IPS-18a (cell line): ENCODE data around the gene NHEJ1.
A peak's percentile ranks its signal among the peaks of the same experiment; 100 is the strongest.

Source experiments
- H3K27ac ChIP-seq: one replicate; pipeline ENCODE4 v1.5.1; 2013; ENCODE audit warnings: low read length
- H3K27me3 ChIP-seq: one replicate; pipeline ENCODE4 v1.6.1; 2013; ENCODE audit warnings: mild to moderate bottlenecking, low read length; ENCODE audit not compliant: control insufficient read depth, insufficient read depth
- H3K36me3 ChIP-seq: one replicate; pipeline ENCODE4 v1.6.1; 2013; ENCODE audit warnings: low read depth, low read length; ENCODE audit not compliant: control insufficient read depth
- H3K4me1 ChIP-seq: one replicate; pipeline ENCODE4 v1.6.1; 2013; ENCODE audit warnings: low read depth, low read length; ENCODE audit not compliant: control insufficient read depth
- H3K4me3 ChIP-seq: one replicate; pipeline ENCODE4 v1.5.1; 2013; ENCODE audit warnings: low read length
- H3K9ac ChIP-seq: one replicate; pipeline ENCODE4 v1.6.1; 2013; ENCODE audit warnings: mild to moderate bottlenecking, low read length, moderate library complexity
- H3K9me3 ChIP-seq: one replicate; pipeline ENCODE4 v1.6.1; 2013; ENCODE audit warnings: low read depth, low read length; ENCODE audit not compliant: control insufficient read depth

Gene NHEJ1

DNA sequence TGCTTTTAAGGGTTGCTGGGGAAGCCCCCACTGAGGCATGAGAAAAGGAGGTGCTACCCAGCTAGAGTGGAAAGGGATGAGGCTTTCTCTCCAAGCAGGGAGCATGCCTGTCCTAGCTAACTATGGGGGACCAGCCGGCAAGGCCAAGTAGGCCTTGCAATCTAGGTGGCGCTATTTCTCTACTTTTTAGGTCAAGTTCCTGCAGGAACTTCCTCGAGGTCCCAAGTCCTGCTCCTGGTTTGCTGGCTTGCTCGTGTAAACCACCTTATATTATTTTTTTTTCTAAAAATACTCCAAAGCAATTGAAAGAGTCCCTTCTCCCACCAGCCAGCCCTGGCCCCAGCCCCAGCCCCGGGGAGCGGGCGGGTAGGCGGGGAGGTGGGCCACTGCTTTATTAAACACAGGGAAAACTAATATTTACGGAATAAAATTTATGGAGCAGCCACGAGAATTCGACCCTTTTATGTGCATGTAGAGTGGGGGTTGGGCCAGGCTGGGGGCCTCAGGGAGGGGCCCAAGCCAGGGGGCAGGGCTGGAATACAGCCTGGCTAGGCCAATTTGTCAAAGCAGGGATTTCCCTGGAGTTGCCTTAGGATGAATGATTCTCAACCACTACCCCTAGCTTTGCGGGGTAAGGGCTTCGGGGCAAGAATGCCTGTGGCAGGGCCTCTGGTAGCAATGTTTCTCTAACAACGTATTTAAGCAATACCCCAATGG, 87.0 kb downstream of the NHEJ1 start:
- no peak overlapping the region for H3K9ac ChIP-seq

DNA sequence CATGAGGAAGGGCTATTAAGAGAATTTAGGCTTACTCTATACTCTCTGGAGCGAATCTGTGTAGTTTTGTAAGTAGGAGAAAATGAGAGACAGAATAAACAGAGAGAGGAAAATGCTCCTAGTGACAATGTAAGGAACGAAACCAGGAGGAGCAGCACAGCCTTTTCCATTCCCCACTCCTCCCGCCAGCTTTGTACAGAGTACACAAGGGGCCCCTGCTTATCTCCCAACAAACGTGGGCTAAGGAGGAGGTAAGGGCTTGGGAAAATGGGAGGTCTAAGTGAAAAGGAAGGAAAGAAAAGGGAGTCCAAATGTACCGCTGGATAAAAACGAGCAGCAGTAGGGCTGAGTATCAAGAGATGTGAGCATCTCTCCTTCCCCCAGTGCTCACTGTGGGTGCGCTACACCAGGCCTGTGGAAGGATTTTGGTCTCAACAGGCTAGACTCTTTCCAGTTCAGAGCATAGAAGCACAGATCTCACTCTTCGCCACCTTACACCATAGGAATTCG, 87.8 kb downstream of the NHEJ1 start:
- no peak overlapping the region for H3K9ac ChIP-seq
- no peak overlapping the region for H3K27ac ChIP-seq
- no peak overlapping the region for H3K4me3 ChIP-seq
- H3K36me3 ChIP-seq: peaks cover 12% of the 10 kb centered on the region
- peaks cover 6% of the 10 kb centered on the region for H3K4me1 ChIP-seq
- H3K9me3 ChIP-seq: no peaks in the 10 kb centered on the region
- no peaks in the 10 kb centered on the region for H3K27me3 ChIP-seq

More for the DNA sequence above, 87.0 kb downstream of the NHEJ1 start:
- Histone ChIP-seq H3K27me3 (no peaks in the 10 kb centered on the region), H3K9me3 (no peaks in the 10 kb centered on the region), H3K36me3 (peaks cover 12% of the 10 kb centered on the region), H3K4me3 (no peak overlapping the region), H3K27ac (no peak overlapping the region), H3K4me1 (peaks cover 6% of the 10 kb centered on the region)

DNA sequence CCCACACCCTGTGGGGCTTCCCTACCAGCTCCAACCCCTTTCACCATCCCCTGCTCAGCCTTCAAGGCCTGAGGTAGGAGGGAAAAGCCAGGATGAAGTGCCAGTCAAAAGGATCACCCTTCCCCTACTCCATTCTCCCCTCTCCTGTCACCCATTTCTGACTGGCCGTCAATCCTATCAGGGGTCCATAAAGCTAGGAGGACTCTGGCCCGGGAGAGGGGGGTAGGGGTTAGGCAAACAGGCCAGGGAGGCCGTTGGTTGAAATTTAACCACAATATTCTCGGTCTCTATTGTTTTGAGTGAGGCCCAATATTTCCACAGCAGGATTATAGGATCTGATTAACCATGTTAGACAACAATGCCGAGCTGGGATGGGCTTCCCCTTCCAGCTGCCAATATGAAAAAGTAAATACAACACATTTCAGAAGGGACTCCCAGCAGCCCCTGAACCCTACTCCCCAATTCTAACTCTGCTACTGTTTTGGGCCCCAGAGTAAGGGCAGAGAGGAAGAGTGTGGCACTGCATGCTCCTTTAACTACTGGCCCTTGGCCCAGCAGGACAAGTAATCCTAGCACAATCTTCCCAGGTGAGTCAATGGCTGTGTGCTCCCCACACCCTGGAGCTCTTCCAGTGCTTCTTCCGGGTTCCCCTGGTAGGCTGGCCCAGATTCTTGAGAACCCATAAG, 89.3 kb downstream of the NHEJ1 start:
- Histone ChIP-seq H3K27ac (no peak overlapping the region), H3K4me3 (no peak overlapping the region), H3K9ac (no peak overlapping the region)

DNA sequence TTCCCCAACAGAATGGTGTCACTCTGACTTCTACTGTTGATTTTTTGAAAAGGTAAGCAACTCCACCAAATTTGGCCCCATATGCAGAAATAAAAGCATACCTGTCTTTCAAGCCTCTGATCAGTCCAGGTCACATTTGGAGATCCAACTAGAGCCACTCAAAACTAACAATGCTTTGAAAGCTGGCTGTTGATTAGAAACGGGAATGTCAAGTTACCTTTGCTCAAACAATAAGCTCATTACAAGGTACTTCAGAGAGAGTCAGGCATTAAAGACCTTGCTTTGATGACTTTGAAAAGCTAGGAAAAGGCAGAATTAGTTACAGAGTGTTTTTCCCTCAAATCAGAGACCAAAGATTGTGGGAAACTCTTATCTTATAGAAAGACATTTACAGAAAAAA, 95.1 kb downstream of the NHEJ1 start:
- H3K27ac ChIP-seq: no peak overlapping the region
- H3K9ac ChIP-seq: no peak overlapping the region
- H3K27me3 ChIP-seq: peaks cover 51% of the 10 kb centered on the region
- H3K4me1 ChIP-seq: no peaks in the 10 kb centered on the region
- H3K4me3 ChIP-seq: no peak overlapping the region
- no peaks in the 10 kb centered on the region for H3K9me3 ChIP-seq
- H3K36me3 ChIP-seq: no peaks in the 10 kb centered on the region

More for the DNA sequence above, 89.3 kb downstream of the NHEJ1 start:
- Histone ChIP-seq H3K9me3 (no peaks in the 10 kb centered on the region), H3K27me3 (no peaks in the 10 kb centered on the region), H3K36me3 (peaks cover 4% of the 10 kb centered on the region), H3K4me1 (peaks cover 6% of the 10 kb centered on the region)

DNA sequence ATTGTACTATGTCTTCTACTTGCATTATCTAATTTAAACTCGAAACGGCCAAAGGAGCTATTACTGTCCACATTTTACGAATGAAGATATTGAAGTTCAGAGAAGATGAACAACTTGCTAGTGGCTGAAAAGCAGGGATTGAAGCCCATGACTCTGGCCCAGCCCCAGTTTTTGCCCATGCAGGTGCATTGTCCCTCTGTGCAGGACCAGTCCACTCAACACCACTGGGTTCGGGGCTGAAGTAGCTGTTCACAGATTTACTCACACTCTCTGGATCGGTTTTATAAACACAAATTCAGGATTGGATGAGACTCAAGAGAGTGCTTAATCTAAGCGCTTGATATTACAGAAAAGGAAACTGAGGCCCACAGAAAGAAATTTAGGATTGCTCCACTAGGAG, 98.5 kb downstream of the NHEJ1 start:
- peaks cover 85% of the 10 kb centered on the region for H3K27me3 ChIP-seq
- H3K27ac ChIP-seq: no peak overlapping the region
- no peaks in the 10 kb centered on the region for H3K36me3 ChIP-seq
- H3K9me3 ChIP-seq: no peaks in the 10 kb centered on the region
- no peak overlapping the region for H3K9ac ChIP-seq
- no peak overlapping the region for H3K4me3 ChIP-seq
- no peaks in the 10 kb centered on the region for H3K4me1 ChIP-seq

DNA sequence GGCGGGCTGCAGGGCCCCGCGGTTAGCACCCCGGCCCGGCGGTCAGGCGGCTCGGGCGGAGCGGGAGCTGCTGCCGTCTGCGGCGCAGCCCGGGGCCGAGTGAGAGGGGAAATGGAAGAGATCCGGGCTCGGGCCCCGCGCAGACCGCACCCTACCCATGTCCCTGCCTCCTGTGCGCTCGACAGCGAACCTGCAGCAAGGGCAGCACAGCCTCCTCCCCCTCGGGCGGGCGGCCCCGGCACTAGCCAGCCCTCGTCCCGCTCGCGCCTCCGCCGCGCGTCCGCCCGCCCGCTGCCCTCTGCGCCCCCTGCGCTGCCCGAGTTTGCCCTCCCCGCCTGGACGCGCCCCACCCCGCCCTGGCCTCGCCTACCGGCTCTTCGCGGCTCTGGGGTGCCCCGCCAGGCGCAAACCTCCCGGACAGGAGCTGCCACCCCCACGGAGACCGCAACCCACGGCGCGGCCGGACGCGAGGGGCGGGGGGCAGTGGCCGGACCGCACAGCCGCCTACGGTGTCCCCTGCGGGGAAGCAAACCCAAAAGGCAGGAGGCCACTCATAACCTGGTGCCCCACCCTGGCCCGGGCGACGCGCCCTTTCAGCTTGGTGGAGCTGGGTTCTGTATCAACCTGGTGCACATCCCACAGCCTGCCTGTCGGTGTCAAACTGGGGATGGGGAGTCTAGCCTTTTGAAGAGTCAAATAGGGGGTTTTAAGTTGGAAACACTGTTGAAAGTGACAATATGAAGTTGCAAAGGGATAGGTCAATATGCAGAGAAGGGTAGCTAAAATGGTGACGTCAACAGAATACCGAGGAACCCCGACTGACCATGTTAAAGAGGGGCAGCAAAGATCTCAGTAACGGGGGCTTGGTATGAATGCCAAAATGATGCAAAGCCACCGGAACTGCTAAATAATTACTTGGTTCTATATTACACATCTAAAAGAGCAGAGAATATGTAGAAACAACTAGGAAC, 99.5 kb downstream of the NHEJ1 start, which contains the start of gene IHH:
Gene IHH (minus strand): TSS at position 101 of the 971 bp plus-strand sequence. CDS start 454 bp downstream, outside the sequence.
- H3K4me3 ChIP-seq: peak within 1 kb of the TSS; percentile 19
- peaks cover 95% of the 10 kb centered on the region for H3K27me3 ChIP-seq

DNA sequence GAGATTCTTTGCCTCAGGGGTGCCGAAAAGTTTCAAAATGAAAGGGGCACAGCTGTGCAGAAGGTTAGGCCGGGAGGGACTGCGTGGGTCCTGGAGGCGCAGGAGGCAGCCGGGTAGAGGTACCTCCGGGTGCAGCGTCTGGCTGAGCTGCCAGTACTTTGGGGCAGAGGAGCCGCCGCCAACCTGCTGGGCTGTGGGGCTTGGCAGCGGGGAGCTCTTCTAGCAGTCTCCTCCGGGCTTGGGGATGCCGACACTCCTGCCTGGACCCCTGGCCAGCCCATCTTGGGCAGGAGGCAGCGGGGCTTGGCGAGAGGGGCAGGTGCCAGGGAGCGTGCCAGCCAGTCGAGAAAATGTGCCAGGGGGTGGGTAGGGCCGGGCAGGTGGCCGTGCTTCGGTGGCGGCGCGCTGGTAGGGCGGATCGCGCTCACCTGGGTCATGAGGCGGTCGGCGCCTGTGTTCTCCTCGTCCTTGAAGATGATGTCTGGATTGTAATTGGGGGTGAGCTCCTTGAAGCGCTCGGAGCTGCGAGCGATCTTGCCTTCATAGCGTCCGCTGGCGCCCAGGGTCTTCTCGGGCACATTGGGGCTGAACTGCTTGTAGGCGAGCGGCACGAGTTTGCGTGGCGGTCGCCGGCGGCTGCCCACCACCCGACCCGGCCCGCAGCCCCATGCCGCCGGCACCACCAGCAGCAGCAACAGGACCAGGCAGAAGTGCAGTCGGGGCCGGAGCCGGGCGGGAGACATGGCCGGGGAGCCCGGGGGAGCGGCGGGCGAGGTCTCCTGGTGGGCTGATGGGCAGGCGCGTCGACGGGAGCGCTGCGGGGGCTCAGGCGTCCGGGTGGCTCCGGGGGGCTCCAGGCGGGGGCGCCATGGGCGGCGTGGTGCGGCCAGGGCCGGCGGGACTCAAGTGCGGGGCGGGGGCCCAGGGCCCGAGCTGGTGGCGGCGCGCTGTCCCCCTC, 100.6 kb downstream of the NHEJ1 start:
- Histone ChIP-seq H3K27ac (no peak overlapping the region), H3K9ac (no peak overlapping the region), H3K9me3 (no peaks in the 10 kb centered on the region), H3K4me1 (no peaks in the 10 kb centered on the region), H3K36me3 (no peaks in the 10 kb centered on the region), H3K27me3 (peaks cover 99% of the 10 kb centered on the region), H3K4me3 (no peak overlapping the region)

More for the DNA sequence above, 99.5 kb downstream of the NHEJ1 start, which contains the start of gene IHH:
- Histone ChIP-seq H3K4me1 (no peaks in the 10 kb centered on the region), H3K27ac (no peak within 1 kb of the TSS), H3K9ac (no peak within 1 kb of the TSS), H3K9me3 (no peaks in the 10 kb centered on the region), H3K36me3 (no peaks in the 10 kb centered on the region)

DNA sequence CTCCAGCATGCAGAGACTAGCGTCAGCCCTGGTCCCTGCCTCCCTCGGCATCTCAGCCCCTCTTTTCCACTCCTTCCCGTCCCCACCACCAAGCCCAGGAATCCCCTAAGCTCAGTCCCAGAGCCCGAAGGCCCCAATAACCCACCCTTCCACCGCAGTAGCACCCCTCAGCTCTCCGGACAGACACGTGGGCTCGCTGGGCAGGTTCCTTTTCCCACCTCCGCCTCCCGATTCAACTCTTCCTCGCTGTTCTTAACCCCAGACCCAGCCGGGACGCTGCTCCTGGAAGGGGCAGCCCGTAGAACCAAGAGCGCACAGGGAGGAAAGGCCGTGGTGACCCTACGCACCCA, 101.3 kb downstream of the NHEJ1 start:
- Histone ChIP-seq H3K27ac (no peak overlapping the region), H3K27me3 (peaks cover 99% of the 10 kb centered on the region), H3K4me3 (no peak overlapping the region), H3K4me1 (no peaks in the 10 kb centered on the region), H3K9me3 (no peaks in the 10 kb centered on the region), H3K9ac (no peak overlapping the region), H3K36me3 (no peaks in the 10 kb centered on the region)

DNA sequence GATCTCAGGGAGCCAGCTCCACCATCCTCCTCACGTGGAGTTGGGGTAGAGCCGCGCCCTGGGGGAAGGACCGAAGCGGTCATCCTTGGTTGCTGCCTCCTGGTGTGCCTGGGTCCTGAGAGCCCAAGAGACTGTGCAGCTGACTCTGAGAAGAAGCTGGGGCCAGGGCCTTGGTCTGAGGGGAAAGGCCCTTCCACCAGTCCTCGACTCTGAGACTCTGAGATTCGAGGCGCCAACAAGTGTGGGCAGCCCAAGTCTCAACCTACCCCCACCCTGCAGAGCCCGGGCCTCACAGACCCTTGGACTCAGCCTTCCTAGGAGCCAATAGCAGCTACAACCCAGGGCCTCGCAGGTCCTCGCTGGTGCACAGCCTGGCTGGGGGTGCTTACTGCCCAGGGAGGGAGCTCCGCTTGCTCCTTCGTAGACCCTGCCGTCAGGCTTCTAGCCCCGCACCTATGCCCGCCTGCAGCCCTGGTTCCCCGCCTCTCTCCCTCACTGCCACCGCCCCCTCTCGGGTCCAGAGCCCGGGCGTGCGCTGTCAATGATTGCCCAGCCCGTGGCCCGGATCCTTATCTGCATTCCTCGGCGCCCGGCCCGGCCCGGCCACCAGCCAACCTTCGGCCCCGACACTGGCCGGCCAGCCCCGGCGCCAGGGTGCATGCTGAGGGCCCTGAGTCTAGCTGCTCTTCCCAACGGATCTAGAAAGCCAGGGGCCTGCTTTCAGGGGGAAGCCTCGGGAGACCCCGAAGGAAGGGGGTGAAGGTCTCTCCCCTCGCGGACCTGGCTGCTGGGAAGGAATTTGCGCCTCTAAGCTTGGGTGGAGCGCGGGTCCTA, 101.9 kb downstream of the NHEJ1 start:
- no peak overlapping the region for H3K27ac ChIP-seq
- no peaks in the 10 kb centered on the region for H3K36me3 ChIP-seq
- no peak overlapping the region for H3K4me3 ChIP-seq
- H3K9ac ChIP-seq: no peak overlapping the region
- H3K9me3 ChIP-seq: no peaks in the 10 kb centered on the region
- no peaks in the 10 kb centered on the region for H3K4me1 ChIP-seq
- H3K27me3 ChIP-seq: peaks cover 97% of the 10 kb centered on the region
